Stimulated activated naive B cell treated with anti-CD40 and anti-IgM and Interleukin-4, amounts not matched to agents 10 μg/mL and 1 μg/mL and 100 μg/mL, for 72 hours (primary cell): ENCODE measurements around the gene MTX3.

Experiments used
- ATAC-seq, 2 donors: fragments of 150-1000 bp; cut with Tn5 transposase; replicated peaks; 2 replicates each; pipeline ENCODE4 v1.10.0; 2021; ENCODE audit warnings: moderate library complexity in 1 of 2
- DNase-seq: peaks from one replicate; pipeline ENCODE4 v3.0.0; 2021
- H3K27ac Mint-ChIP-seq: one replicate; pipeline ENCODE4 v1.8.0; 2022; ENCODE audit warnings: mild to moderate bottlenecking, mixed read lengths
- H3K27me3 Mint-ChIP-seq, 2 donors: one replicate each; pipeline ENCODE4 v1.8.0; 2022; ENCODE audit warnings: mixed read lengths in 2 of 2
- H3K36me3 Mint-ChIP-seq, 2 donors: one replicate each; pipeline ENCODE4 v1.8.0; 2022; ENCODE audit warnings: mixed read lengths in 2 of 2, mild to moderate bottlenecking in 1 of 2
- H3K4me1 Mint-ChIP-seq, 2 donors: one replicate each; pipeline ENCODE4 v1.8.0; 2022; ENCODE audit warnings: mixed read lengths in 2 of 2, mild to moderate bottlenecking in 1 of 2
- H3K4me3 Mint-ChIP-seq, 2 donors: one replicate each; pipeline ENCODE4 v1.8.0; 2022; ENCODE audit warnings: mild to moderate bottlenecking in 2 of 2, mixed read lengths in 2 of 2, moderate library complexity in 1 of 2
- H3K9me3 Mint-ChIP-seq, 2 donors: one replicate each; pipeline ENCODE4 v1.8.0; 2022; ENCODE audit warnings: mixed read lengths in 2 of 2, mild to moderate bottlenecking in 1 of 2

MTX3 gene

GRCh38 chr5:80002677-80003076 lies 11.6 kb upstream of the MTX3 start:
- no peak overlapping the region for H3K27ac Mint-ChIP-seq
- H3K9me3 Mint-ChIP-seq: peaks cover 5% of the 10 kb centered on the region in 2 donors
- ATAC-seq: no peak
- H3K4me3 Mint-ChIP-seq: no peak overlapping the region
- H3K4me1 Mint-ChIP-seq: no peaks in the 10 kb centered on the region
- H3K36me3 Mint-ChIP-seq: peaks cover 18 to 42% of the 10 kb centered on the region in 2 donors
- DNase-seq: no peak
- no peaks in the 10 kb centered on the region for H3K27me3 Mint-ChIP-seq

GRCh38 chr5:79999722-80000121 lies 8.7 kb upstream of the MTX3 start:
- Mint-ChIP-seq H3K36me3 (peaks cover 21 to 46% of the 10 kb centered on the region in 2 donors), H3K4me3 (no peak overlapping the region), H3K9me3 (peaks cover 0 to 1% of the 10 kb centered on the region in 2 donors), H3K27me3 (peaks cover 6 to 13% of the 10 kb centered on the region in 2 donors), H3K4me1 (no peaks in the 10 kb centered on the region), H3K27ac (no peak overlapping the region)
- ATAC-seq: no peak
- no peak for DNase-seq

- DNase-seq (no peak), ATAC-seq (no peak)
- Mint-ChIP-seq H3K4me3 (no peak overlapping the region), H3K27me3 (peaks cover 6 to 14% of the 10 kb centered on the region in 2 donors), H3K4me1 (peaks cover 10 to 14% of the 10 kb centered on the region in 2 donors), H3K9me3 (no peaks in the 10 kb centered on the region), H3K36me3 (peaks cover 11 to 25% of the 10 kb centered on the region in 2 donors), H3K27ac (no peak overlapping the region)
Observed at GRCh38 chr5:79992891-79993657, 2.0 kb upstream of the MTX3 start.

- ATAC-seq (peak; percentile 34 to 49), DNase-seq (no peak)
- H3K4me3 Mint-ChIP-seq: peak overlapping the region; percentile 88 to 89
- H3K36me3 Mint-ChIP-seq: peaks cover 23 to 34% of the 10 kb centered on the region in 2 donors
- peaks cover 10 to 14% of the 10 kb centered on the region in 2 donors for H3K4me1 Mint-ChIP-seq
- no peaks in the 10 kb centered on the region for H3K9me3 Mint-ChIP-seq
- peaks cover 2 to 6% of the 10 kb centered on the region in 2 donors for H3K27me3 Mint-ChIP-seq
- peak overlapping the region; percentile 92 for H3K27ac Mint-ChIP-seq
Observed at GRCh38 chr5:79990205-79990597, 861 bp downstream of the MTX3 start.

- peaks cover 11 to 22% of the 10 kb centered on the region in 2 donors for H3K4me1 Mint-ChIP-seq
- H3K36me3 Mint-ChIP-seq: peaks cover 47 to 57% of the 10 kb centered on the region in 2 donors
- H3K9me3 Mint-ChIP-seq: no peaks in the 10 kb centered on the region
- ATAC-seq: no peak
- no peaks in the 10 kb centered on the region for H3K27me3 Mint-ChIP-seq
- no peak overlapping the region for H3K27ac Mint-ChIP-seq
- no peak for DNase-seq
- H3K4me3 Mint-ChIP-seq: no peak overlapping the region
Observed at GRCh38 chr5:79986260-79986659, 4.8 kb downstream of the MTX3 start.

- Mint-ChIP-seq H3K4me3 (no peak overlapping the region), H3K36me3 (peaks cover 53 to 61% of the 10 kb centered on the region in 2 donors), H3K27me3 (no peaks in the 10 kb centered on the region), H3K9me3 (no peaks in the 10 kb centered on the region), H3K4me1 (peaks cover 11 to 26% of the 10 kb centered on the region in 2 donors), H3K27ac (no peak overlapping the region)
- no peak for DNase-seq
- ATAC-seq: no peak
Observed at GRCh38 chr5:79985288-79985687, 5.8 kb downstream of the MTX3 start.

- Mint-ChIP-seq H3K4me3 (no peak overlapping the region), H3K9me3 (no peaks in the 10 kb centered on the region), H3K27me3 (no peaks in the 10 kb centered on the region), H3K4me1 (peaks cover 9 to 21% of the 10 kb centered on the region in 2 donors), H3K36me3 (peaks cover 54 to 67% of the 10 kb centered on the region in 2 donors), H3K27ac (no peak overlapping the region)
- DNase-seq (no peak), ATAC-seq (no peak)
Observed at GRCh38 chr5:79984363-79984762, 6.7 kb downstream of the MTX3 start.

GRCh38 chr5:79983618-79984017 lies 7.4 kb downstream of the MTX3 start:
- Mint-ChIP-seq H3K4me1 (peaks cover 9 to 21% of the 10 kb centered on the region in 2 donors), H3K36me3 (peaks cover 62 to 75% of the 10 kb centered on the region in 2 donors), H3K9me3 (no peaks in the 10 kb centered on the region), H3K4me3 (no peak overlapping the region), H3K27ac (no peak overlapping the region), H3K27me3 (no peaks in the 10 kb centered on the region)
- no peak for DNase-seq
- no peak for ATAC-seq

- Mint-ChIP-seq H3K36me3 (peaks cover 67 to 75% of the 10 kb centered on the region in 2 donors), H3K4me1 (peaks cover 9 to 21% of the 10 kb centered on the region in 2 donors), H3K9me3 (no peaks in the 10 kb centered on the region), H3K4me3 (no peak overlapping the region), H3K27me3 (no peaks in the 10 kb centered on the region), H3K27ac (peak overlapping the region; percentile 31)
- no peak for DNase-seq
- ATAC-seq: no peak
Observed at GRCh38 chr5:79982136-79982535, 8.9 kb downstream of the MTX3 start.

- H3K36me3 Mint-ChIP-seq: peaks cover 43 to 47% of the 10 kb centered on the region in 2 donors
- ATAC-seq (no peak), DNase-seq (no peak)
- H3K9me3 Mint-ChIP-seq: no peaks in the 10 kb centered on the region
- H3K27me3 Mint-ChIP-seq: no peaks in the 10 kb centered on the region
- H3K4me3 Mint-ChIP-seq: no peak overlapping the region
- peaks cover 6 to 10% of the 10 kb centered on the region in 2 donors for H3K4me1 Mint-ChIP-seq
- H3K27ac Mint-ChIP-seq: no peak overlapping the region
Observed at GRCh38 chr5:79976759-79977515, 14.1 kb downstream of the MTX3 start.

- H3K27ac Mint-ChIP-seq: no peak overlapping the region
- H3K27me3 Mint-ChIP-seq: no peaks in the 10 kb centered on the region
- peaks cover 36 to 42% of the 10 kb centered on the region in 2 donors for H3K36me3 Mint-ChIP-seq
- H3K9me3 Mint-ChIP-seq: no peaks in the 10 kb centered on the region
- no peak for DNase-seq
- peaks cover 2% of the 10 kb centered on the region in 2 donors for H3K4me1 Mint-ChIP-seq
- ATAC-seq: no peak
- H3K4me3 Mint-ChIP-seq: no peak overlapping the region
Observed at GRCh38 chr5:79975422-79975821, 15.6 kb downstream of the MTX3 start.

- Mint-ChIP-seq H3K36me3 (peaks cover 34 to 37% of the 10 kb centered on the region in 2 donors), H3K4me1 (no peaks in the 10 kb centered on the region), H3K4me3 (no peak overlapping the region), H3K27ac (no peak overlapping the region), H3K27me3 (no peaks in the 10 kb centered on the region), H3K9me3 (no peaks in the 10 kb centered on the region)
- DNase-seq (no peak), ATAC-seq (no peak)
Observed at GRCh38 chr5:79974886-79975285, 16.2 kb downstream of the MTX3 start.

- H3K4me3 Mint-ChIP-seq: no peak overlapping the region
- H3K36me3 Mint-ChIP-seq: peaks cover 30 to 31% of the 10 kb centered on the region in 2 donors
- no peak overlapping the region for H3K27ac Mint-ChIP-seq
- no peaks in the 10 kb centered on the region for H3K27me3 Mint-ChIP-seq
- H3K4me1 Mint-ChIP-seq: no peaks in the 10 kb centered on the region
- DNase-seq (no peak), ATAC-seq (no peak)
- H3K9me3 Mint-ChIP-seq: no peaks in the 10 kb centered on the region
Observed at GRCh38 chr5:79973996-79974395, 17.1 kb downstream of the MTX3 start.

- H3K27ac Mint-ChIP-seq: no peak overlapping the region
- no peak for ATAC-seq
- DNase-seq: no peak
- no peaks in the 10 kb centered on the region for H3K27me3 Mint-ChIP-seq
- peaks cover 25 to 26% of the 10 kb centered on the region in 2 donors for H3K36me3 Mint-ChIP-seq
- H3K9me3 Mint-ChIP-seq: no peaks in the 10 kb centered on the region
- no peak overlapping the region for H3K4me3 Mint-ChIP-seq
- H3K4me1 Mint-ChIP-seq: no peaks in the 10 kb centered on the region
Observed at GRCh38 chr5:79973511-79973910, 17.6 kb downstream of the MTX3 start.

GRCh38 chr5:79971156-79971555 lies 19.9 kb downstream of the MTX3 start:
- no peak for ATAC-seq
- Mint-ChIP-seq H3K4me3 (no peak overlapping the region), H3K36me3 (peaks cover 12 to 14% of the 10 kb centered on the region in 2 donors), H3K4me1 (no peaks in the 10 kb centered on the region), H3K27me3 (no peaks in the 10 kb centered on the region), H3K27ac (no peak overlapping the region), H3K9me3 (no peaks in the 10 kb centered on the region)
- no peak for DNase-seq
